ENCODE results near the gene EVI5L.

Gene EVI5L

DNA sequence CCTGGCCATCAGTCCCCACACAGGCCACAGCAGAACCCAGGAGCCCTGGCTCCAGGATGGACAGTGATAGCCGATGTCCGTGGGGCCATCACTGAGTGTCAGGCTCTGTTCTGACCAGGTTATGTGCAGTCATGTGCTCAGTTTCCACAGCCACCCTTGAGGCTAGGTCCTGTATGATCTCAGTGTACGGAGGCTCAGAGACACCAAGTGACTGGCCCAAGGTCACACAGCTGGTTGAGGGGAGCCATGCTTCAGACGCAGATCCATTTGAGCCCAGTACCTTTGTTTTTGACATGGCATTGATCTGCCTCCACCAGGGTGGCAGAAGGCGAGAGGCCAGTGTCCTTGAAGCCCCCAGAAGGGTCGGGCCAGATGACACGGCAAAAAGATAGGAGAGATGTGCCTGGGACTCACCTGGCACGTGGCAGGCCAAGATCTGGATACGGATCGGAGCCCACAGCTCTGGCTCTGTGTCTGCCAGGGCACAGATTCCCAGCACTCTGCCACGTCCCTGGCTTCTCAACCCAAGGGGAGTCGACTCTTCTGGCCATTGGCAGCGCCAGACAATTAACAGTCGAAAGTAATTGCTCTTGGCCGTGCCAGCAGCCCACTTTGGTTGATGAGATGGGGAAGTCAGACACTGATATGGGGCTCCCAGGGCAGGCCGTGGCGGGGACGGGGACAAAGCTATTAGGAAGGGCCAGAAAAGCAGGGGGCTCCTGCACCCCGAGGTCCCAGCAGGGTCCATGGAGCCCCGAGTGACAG, 15.6 kb downstream of the EVI5L start:
- Mint-ChIP-seq H3K4me3 (no peak overlapping the region), H3K27ac (no peak overlapping the region), H3K27me3 (peaks cover 2% of the 10 kb centered on the region), H3K9me3 (no peaks in the 10 kb centered on the region), H3K4me1 (no peaks in the 10 kb centered on the region), H3K36me3 (no peaks in the 10 kb centered on the region)
- DNase-seq (ENCODE audit: low spot score in 2 of 2): no peak
- no peak for ATAC-seq (ENCODE audit: low read depth)

DNA sequence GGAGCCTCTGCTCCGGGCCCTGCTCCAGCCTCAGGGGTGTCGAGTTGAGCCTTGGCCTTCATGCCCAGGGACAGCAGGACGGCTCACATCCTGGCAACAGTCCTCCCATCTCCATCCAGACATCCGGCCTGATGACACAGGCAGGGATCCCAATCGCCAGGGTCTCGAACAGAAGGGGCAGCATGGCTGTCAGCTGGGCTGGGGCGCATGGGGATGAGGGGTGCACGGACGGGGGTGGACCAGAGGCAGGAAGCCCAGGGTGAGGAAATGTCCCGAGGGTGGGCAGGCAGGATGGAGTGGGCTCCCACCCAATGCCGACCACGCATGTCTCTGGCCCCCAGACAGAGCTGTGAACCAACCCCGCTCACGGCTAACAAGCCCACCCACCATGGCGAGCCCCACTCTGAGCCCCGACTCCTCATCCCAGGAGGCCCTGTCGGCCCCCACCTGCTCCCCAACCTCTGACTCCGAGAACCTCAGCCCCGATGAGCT, 16.2 kb downstream of the EVI5L start:
- H3K9me3 Mint-ChIP-seq: no peaks in the 10 kb centered on the region
- H3K4me1 Mint-ChIP-seq: no peaks in the 10 kb centered on the region
- no peak overlapping the region for H3K4me3 Mint-ChIP-seq
- H3K36me3 Mint-ChIP-seq: no peaks in the 10 kb centered on the region
- H3K27ac Mint-ChIP-seq: no peak overlapping the region
- ATAC-seq (ENCODE audit: low read depth) (no peak), DNase-seq (ENCODE audit: low spot score in 2 of 2) (no peak)
- peaks cover 2% of the 10 kb centered on the region for H3K27me3 Mint-ChIP-seq

DNA sequence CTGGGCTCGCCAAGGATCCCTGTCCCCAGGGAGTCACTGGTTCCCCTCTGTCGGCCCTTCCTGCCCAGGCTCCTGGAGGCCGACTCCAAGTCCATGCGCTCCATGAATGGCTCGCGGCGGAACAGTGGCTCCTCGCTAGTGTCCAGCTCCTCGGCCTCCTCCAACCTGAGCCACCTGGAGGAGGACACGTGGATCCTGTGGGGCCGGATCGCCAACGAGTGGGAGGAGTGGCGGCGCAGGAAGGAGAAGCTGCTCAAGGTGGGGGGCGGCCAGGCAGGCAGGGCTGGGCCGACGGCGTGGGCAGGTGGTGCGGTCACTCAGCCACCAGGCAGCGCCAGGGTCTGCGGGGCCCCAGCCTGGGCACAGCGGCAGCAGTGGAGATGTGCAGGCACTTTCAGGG, 17.6 kb downstream of the EVI5L start:
- no peak for ATAC-seq (ENCODE audit: low read depth)

DNA sequence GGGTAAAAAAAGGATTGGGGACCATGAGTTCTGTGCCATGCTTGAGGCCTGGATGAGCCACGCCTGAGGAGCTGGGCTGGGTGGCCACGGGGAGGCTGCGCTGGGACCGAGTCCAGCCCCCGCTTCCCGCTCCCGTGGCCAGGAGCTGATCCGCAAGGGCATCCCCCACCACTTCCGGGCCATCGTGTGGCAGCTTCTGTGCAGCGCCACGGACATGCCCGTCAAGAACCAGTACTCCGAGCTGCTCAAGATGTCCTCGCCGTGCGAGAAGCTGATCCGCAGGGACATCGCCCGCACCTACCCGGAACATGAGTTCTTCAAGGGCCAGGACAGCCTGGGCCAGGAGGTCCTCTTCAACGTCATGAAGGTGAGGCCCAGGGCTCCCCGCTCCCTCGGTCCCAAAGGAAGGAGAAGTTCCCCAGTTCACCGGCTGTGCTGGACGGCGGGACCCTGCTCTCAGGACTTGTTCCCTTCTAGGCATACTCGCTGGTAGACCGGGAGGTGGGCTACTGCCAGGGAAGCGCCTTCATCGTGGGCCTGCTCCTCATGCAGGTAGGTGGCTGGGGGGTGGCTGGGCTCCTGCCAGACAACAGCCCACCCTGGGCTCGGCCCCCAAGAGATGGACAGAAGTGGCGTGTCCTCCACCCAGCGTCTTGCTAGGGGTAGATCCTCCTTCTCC, 18.9 kb downstream of the EVI5L start:
- Mint-ChIP-seq H3K4me1 (peaks cover 7% of the 10 kb centered on the region), H3K9me3 (no peaks in the 10 kb centered on the region), H3K4me3 (no peak overlapping the region), H3K36me3 (no peaks in the 10 kb centered on the region), H3K27ac (no peak overlapping the region), H3K27me3 (peaks cover 6% of the 10 kb centered on the region)
- DNase-seq (ENCODE audit: low spot score in 2 of 2): no peak
- ATAC-seq (ENCODE audit: low read depth): no peak

More for the DNA sequence above, 17.6 kb downstream of the EVI5L start:
- Mint-ChIP-seq H3K4me3 (no peak overlapping the region), H3K27ac (no peak overlapping the region), H3K9me3 (no peaks in the 10 kb centered on the region), H3K36me3 (no peaks in the 10 kb centered on the region), H3K4me1 (no peaks in the 10 kb centered on the region), H3K27me3 (peaks cover 2% of the 10 kb centered on the region)
- no peak for DNase-seq (ENCODE audit: low spot score in 2 of 2)

DNA sequence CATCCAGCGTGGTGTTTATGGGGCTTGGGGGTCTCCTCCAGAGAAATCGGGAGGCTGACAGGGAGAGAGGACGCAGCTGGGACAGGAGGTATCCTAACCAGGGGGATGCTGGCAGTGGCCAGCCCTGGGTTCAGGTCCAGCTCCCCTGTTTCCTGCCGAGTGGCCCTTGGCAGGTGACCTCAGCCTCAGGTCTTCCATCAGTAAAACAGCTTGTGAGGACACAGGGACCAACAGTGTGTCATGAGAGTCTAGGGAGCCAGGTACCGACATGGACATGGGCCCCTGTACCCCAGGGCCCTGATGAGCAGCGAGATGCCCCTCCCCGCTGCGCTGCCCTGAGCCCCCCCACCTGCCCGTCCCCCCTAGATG, 19.6 kb downstream of the EVI5L start:
- DNase-seq (ENCODE audit: low spot score in 2 of 2) (no peak), ATAC-seq (ENCODE audit: low read depth) (no peak)
- H3K36me3 Mint-ChIP-seq: no peaks in the 10 kb centered on the region
- H3K4me1 Mint-ChIP-seq: peaks cover 7% of the 10 kb centered on the region
- H3K4me3 Mint-ChIP-seq: no peak overlapping the region
- no peaks in the 10 kb centered on the region for H3K9me3 Mint-ChIP-seq
- H3K27ac Mint-ChIP-seq: no peak overlapping the region
- peaks cover 6% of the 10 kb centered on the region for H3K27me3 Mint-ChIP-seq

DNA sequence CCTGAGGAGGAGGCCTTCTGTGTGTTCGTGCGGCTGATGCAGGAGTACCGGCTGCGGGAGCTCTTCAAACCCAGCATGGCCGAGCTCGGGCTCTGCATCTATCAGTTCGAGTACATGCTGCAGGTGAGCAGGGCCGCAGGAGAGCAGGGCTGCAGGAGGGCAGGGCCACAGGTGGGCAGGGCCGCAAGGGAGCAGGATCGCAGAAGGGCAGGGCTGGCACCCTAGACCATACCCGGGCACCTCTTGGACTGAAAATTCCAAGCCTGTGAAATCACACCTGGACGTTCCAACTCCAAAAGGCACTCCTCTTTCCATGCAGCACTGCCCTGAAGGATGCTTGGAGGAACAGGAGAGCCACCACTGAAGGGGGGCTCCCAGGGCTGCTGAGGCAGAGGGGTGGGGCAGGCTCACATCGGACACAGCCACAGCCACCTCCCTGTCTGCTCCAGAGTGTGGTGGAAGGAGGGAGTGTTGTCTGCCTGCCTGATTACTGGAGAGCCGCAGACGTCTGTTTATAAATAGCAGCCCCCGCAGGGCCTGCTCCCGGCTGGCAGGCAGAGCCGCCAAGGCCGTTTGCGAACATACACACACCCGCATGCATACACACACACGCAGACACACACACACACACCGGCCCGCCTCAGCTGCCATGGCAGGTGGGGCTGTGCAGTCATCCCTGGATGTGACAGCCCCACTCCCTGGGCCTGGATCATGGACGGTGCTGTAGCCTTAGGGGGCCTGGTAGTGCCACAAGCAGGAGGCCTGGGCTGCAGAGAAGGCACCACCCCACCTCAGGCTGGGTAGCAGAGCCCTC, 20.2 kb downstream of the EVI5L start:
- ATAC-seq (ENCODE audit: low read depth) (no peak), DNase-seq (ENCODE audit: low spot score in 2 of 2) (no peak)
- no peaks in the 10 kb centered on the region for H3K9me3 Mint-ChIP-seq
- peaks cover 7% of the 10 kb centered on the region for H3K27me3 Mint-ChIP-seq
- H3K4me1 Mint-ChIP-seq: peaks cover 7% of the 10 kb centered on the region
- no peak overlapping the region for H3K27ac Mint-ChIP-seq
- H3K4me3 Mint-ChIP-seq: no peak overlapping the region
- H3K36me3 Mint-ChIP-seq: peaks cover 1% of the 10 kb centered on the region

DNA sequence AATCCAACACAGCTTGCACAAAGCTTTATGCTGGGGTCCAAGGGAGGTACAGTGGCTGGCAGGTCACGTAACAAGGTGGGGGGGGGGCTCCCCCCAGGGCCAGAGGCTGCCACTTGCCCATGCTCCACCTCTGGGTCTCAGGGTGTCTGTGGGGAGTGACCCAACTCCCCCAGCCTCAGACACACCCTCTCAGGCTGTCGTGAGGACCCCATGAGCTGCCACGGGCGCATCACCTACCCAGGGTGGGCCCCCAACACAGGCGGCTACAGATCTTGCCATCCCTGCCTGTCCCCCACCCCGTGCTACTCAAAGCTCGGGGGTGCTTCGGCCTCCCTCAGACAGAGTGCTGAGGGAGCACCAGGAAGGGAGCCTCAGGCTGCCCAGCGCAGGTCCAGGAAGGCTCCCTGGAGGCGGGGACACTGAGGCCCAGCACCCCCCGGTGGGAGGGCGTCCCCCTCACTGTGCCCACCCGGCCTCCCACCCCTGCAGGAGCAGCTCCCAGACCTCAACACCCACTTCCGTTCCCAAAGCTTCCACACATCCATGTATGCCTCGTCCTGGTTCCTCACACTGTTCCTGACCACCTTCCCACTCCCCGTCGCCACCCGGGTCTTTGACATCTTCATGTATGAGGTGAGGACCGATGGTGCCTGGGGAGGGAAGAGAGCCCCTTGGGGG, 21.1 kb downstream of the EVI5L start:
- H3K27me3 Mint-ChIP-seq: peaks cover 8% of the 10 kb centered on the region
- no peak for DNase-seq (ENCODE audit: low spot score in 2 of 2)
- H3K4me3 Mint-ChIP-seq: no peak overlapping the region
- H3K27ac Mint-ChIP-seq: no peak overlapping the region
- no peak for ATAC-seq (ENCODE audit: low read depth)
- H3K36me3 Mint-ChIP-seq: peaks cover 3% of the 10 kb centered on the region
- H3K4me1 Mint-ChIP-seq: peaks cover 7% of the 10 kb centered on the region
- H3K9me3 Mint-ChIP-seq: no peaks in the 10 kb centered on the region

DNA sequence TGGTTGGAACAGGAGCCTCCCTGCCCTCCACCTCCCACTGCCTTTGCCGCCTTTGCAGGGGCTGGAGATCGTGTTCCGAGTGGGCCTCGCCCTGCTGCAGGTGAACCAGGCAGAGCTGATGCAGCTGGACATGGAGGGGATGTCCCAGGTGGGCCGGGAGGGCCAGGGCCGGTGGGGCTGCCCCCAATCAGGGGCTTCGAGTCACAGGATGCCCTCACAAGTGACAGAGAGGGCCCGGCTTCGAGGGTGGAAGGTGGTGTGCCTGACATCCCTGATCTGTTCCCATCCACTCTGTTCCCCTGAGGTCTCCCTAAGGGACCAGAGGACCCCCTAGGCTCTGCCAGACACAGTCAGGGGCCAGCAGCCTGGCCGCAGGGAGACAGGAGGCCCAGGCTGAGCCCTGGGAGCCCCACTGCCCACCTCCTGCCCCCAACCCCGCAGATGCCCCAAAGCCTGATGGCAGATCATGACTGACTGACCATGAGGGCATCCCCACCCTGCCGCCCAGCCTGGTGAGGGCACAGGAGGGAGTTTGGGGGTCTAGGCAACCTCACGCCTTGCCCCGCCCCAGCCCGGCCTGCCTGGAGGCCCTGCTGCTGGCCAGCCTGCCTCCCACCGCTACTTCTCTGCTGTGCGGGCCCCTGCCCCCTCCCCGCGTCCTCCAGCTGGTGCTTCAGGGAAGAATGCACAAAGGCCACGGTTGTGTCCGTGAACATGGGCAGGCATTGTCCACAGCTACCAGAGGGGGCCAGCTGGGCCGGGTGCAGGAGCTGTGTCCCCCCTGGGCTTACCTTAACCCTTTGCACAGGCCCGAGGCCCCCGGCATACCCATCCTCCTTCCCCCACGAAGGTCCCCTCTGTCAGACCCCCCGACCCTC, 21.8 kb downstream of the EVI5L start:
- Mint-ChIP-seq H3K4me1 (peaks cover 7% of the 10 kb centered on the region), H3K27ac (no peak overlapping the region), H3K27me3 (peaks cover 10% of the 10 kb centered on the region), H3K4me3 (no peak overlapping the region), H3K36me3 (peaks cover 4% of the 10 kb centered on the region), H3K9me3 (no peaks in the 10 kb centered on the region)
- no peak for DNase-seq (ENCODE audit: low spot score in 2 of 2)
- no peak for ATAC-seq (ENCODE audit: low read depth)

DNA sequence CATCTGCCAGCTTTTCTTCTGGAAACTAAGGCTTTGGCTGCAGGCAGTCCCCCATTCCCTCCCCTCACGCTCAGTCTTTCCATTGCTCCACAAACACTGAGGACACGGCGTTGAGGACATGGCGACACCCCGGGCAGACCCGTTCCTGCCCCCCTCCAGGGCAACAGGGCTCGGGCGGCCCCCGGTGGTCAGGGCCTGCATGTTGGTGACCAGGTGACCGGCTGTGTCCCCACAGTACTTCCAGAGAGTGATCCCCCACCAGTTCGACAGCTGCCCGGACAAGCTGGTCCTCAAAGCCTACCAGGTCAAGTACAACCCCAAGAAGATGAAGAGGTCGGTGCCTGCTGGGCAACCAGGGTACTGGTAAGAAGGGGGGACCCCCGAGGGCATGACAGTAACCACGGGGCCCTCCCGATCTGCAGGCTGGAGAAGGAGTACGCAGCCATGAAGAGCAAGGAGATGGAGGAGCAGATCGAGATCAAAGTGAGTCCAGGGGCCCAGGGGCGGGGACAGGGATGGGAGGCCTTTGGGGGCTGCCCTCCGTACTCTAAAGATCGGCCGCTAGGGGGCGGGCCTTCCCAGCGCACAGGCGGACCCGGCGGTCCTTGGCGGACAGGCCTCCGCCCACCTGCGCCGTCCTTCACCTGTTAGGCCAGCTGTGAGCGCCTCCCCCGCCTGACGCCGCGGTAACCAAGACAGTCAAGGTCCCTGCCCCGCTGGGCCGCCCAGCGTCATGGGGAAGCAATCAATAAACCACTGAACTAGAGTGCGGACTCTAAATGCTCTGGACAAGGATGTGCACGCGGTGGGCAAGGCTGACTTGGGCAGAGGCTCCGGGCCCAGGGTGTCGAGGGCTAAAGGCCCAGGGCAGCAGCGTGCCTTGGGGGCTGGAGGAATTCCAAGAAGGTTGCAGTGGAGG, 23.1 kb downstream of the EVI5L start:
- Mint-ChIP-seq H3K36me3 (peaks cover 5% of the 10 kb centered on the region), H3K27me3 (peaks cover 17% of the 10 kb centered on the region), H3K27ac (no peak overlapping the region), H3K4me3 (no peak overlapping the region), H3K4me1 (peaks cover 7% of the 10 kb centered on the region), H3K9me3 (no peaks in the 10 kb centered on the region)
- peak; percentile 87 for ATAC-seq (ENCODE audit: low read depth)
- peak; percentile 57 to 71 for DNase-seq (ENCODE audit: low spot score in 2 of 2)

DNA sequence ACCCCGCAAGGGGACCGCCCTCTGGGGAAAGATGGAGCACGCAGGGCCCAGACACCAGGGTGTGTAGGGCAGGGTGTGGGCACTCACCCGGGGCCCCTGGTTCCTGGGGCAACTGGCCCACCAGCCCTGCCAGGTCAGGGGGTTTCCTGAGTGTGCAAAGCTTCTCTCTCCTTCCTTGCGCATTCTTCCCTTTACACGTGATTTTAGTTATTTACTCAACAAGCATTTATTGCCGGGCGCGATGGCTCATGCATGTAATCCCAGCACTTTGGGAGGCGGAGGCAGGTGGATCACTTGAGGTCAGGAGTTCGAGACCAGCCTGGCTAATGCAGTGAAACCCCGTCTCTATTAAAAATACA, 23.7 kb downstream of the EVI5L start:
- Mint-ChIP-seq H3K4me1 (peaks cover 7% of the 10 kb centered on the region), H3K36me3 (peaks cover 5% of the 10 kb centered on the region), H3K27ac (no peak overlapping the region), H3K9me3 (no peaks in the 10 kb centered on the region), H3K4me3 (no peak overlapping the region), H3K27me3 (peaks cover 19% of the 10 kb centered on the region)
- DNase-seq (ENCODE audit: low spot score in 2 of 2) (no peak), ATAC-seq (ENCODE audit: low read depth) (no peak)

DNA sequence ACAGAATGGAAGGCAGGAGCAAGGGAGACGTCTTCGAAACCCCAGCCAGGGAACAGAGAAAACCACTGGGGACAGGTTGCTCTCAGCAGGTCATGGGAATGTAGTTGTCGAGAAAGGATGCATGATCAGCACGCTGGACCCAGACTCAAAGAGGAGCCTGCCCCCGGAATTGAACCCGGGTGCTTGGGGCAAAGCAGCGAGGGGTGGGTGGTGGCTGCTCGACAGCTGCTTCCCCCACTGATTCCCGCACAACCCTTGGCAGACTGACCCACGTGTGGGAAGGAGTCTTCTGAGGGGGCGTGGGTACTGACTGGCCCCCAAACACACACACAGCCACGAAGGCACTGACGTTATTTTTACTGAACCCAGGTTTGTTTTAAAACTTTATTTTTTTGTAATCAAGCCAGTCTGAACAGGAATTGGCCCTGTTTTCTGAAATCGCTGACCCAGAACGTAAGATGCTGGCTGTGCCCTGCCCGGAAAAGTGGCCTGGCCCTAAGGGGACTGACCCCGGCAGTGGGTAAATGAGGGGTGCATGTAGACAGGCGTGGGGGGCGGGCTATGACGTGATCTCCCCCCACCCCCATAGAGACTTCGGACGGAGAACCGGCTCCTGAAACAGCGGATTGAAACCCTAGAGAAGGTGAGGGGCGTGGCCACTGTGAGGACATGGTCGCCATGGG, 25.5 kb downstream of the EVI5L start:
- Mint-ChIP-seq H3K4me1 (peaks cover 7% of the 10 kb centered on the region), H3K36me3 (peaks cover 5% of the 10 kb centered on the region), H3K4me3 (no peak overlapping the region), H3K9me3 (no peaks in the 10 kb centered on the region), H3K27me3 (peaks cover 19% of the 10 kb centered on the region), H3K27ac (no peak overlapping the region)
- DNase-seq (ENCODE audit: low spot score in 2 of 2) (no peak), ATAC-seq (ENCODE audit: low read depth) (no peak)

DNA sequence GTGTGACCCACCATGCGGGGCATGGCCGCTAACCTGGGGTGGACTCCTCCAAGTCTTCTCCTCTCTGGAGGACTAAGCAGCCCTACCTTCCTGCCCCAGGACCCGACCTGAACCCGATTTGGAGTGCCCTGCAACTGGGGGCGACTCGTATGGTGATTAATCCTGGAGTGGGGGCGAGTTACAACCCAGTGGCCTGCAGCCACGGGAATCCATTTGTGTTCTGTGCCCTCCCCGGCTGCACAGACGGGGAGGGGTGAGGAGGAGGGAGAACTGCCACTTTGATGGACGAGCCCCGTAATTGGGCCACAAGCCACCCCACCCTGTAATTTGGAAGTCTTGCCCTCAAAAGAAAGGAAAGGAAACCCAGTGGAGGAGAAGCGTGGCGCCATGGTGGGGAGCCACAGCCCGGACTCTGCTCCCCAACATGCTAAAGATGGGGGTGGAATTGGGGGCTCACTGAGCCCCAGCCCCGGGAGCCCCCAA, 26.1 kb downstream of the EVI5L start:
- Mint-ChIP-seq H3K27ac (no peak overlapping the region), H3K9me3 (no peaks in the 10 kb centered on the region), H3K4me3 (no peak overlapping the region), H3K36me3 (peaks cover 5% of the 10 kb centered on the region), H3K4me1 (peaks cover 7% of the 10 kb centered on the region), H3K27me3 (peaks cover 23% of the 10 kb centered on the region)
- no peak for DNase-seq (ENCODE audit: low spot score in 2 of 2)
- ATAC-seq (ENCODE audit: low read depth): no peak

Data from memory B cell (primary cell).